ENCODE results near the gene FSTL5.
A peak's percentile ranks its signal among the peaks of the same experiment; 100 is the strongest.

The FSTL5 gene

GRCh38 chr4:161696944-161697343, 466.9 kb downstream of the FSTL5 start:
- FAIRE-seq = no peak

GRCh38 chr4:161680146-161680545, 483.7 kb downstream of the FSTL5 start:
- FAIRE-seq = no peak

DNA sequence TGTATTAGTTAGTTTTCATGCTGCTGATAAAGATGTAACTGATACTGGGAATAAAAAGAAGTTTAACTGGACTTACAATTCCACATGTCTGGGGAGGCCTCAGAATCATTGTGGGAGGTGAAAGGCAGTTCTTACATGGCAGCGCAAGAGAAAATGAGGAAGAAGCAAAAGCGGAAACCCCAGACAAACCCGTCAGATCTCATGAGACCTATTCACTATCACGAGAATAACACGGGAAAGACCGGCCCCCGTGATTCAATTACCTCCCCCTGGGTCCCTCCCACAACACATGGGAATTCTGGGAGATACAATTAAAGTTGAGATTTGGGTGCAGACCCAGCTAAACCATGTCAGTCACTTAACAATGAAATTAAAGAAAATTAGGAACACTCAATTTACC, 499.1 kb downstream of the FSTL5 start:
- FAIRE-seq = no peak

DNA sequence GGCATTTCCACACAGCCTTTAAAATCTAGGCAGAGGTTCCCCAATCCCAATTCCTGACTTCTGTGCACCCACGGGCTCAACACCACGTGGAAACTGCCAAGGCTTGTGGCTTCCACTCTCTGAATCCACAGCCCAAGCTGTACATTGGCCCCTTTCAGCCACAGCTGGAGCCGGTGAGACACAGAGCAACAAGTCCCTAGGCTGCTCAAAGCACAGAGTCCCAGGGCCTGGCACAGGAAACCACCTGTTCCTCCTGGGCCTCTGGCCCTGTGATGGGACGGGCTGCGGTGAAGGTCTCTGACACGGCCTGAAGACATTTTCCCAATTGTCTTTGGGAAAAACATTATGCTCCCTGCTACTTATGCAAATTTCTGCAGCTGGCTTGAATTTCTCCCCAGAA, 500.0 kb downstream of the FSTL5 start:
- FAIRE-seq = no peak

DNA sequence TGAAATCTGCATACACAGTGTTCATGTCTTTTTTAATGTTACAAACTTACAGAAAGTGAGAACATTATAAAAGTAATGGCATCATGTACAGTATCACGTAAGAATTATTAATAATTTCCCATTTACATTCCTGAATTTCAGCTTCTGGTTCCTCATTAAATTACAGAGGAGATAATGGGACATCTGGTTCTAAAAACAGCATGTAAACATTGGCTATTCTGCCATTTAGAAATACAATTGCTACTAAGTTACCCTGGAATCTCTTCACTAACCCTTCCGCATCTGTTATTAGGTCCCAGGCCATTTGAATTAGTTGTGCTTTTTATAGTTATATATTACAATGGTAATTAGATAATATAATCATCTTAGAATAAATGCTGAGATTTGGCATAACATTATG, 505.1 kb downstream of the FSTL5 start:
- FAIRE-seq = no peak

DNA sequence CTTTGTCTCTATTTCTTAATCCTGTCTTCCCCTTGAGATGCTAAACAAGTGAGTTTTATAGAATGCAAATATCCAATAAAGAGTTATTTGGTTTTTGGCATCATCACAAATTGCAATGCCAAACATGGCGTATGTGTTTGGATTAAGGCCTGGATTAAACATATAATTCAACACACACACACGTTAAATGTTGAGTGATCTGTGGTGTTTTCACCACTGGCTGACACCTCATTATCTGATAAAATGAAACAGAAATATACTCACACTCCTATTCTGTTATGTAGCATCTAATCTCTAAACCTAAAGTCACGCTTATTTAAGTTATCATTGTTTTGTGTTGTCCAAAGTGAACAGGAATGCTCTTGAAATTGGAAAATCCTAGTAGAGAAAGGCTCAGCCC, 506.2 kb downstream of the FSTL5 start:
- FAIRE-seq = no peak

DNA sequence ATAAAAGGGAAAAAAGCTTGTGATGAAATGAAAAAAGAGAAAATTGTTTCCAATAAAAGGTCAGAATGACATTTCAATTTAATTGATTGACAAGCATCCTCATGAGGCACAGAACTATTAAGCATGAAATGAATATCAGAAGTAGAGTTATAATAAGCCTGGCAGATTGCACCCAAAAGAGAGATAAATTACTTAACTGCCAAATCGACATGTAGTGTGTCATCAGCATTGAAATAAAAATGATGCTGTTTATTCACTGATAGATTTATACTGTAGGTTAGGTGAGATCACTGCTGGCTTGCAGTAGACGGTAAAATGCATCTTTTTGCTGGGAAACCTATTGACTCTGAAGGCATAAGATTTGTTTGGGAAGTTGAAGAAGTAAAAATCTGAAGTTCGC, 507.2 kb downstream of the FSTL5 start:
- FAIRE-seq = no peak

DNA sequence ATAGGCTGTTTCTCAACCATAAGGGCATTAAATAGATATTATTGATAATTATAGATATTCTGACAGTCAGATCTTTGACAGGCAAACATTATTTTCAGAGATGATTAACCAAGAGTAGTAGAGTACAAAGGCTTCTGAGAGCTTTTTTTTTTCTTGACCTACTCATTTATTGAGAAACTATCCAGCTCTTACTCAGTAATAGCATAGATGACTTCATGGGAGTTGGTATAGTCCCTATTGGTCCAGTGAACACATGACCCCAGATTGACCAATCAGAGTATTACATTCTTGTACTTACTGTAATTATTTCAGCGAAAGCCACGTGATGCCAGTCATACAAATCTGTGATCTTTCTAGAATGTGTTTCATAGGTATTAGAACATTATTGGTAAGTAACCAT, 508.7 kb downstream of the FSTL5 start:
- FAIRE-seq = no peak

- FAIRE-seq = no peak
These were observed 510.1 kb downstream of the FSTL5 start for GRCh38 chr4:161653697-161654096.

DNA sequence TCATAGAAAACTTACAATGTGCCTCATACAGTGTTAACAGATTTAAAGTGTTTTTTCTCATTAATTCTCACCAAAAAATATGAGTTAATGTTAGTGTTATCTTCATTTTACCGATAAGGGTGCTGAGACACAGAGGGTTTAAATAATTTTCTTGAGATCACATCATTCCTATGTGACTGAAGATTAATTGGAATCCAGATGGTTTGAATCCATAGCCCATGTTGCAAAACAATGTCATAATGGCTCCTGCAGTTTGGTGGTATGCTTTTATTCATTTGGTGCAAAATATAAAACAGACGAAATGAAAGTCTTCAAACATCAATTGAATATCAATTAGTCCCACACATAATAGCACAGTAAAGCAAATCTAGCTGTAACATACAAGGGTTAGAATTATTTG, 512.2 kb downstream of the FSTL5 start:
- no peak for FAIRE-seq

GRCh38 chr4:161650812-161651211, 513.0 kb downstream of the FSTL5 start:
- FAIRE-seq = no peak

DNA sequence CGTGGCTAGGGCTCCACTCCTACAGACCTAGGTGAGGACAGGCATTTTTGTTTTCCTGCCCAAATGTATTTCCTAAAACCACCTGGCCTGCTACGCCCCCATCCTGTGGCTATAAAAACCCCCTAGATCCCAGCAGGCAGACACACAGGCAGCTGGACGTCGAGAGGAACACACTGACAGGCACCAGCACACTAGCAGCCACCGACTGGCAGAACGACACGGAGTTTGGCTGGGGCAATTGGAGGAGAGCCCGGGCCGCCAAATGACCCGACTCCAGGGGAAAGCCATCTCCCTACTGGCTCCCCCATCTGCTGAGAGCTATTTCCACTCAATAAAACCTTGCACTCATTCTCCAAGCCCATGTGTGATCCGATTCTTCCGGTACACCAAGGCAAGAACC, 516.0 kb downstream of the FSTL5 start:
- FAIRE-seq = no peak

DNA sequence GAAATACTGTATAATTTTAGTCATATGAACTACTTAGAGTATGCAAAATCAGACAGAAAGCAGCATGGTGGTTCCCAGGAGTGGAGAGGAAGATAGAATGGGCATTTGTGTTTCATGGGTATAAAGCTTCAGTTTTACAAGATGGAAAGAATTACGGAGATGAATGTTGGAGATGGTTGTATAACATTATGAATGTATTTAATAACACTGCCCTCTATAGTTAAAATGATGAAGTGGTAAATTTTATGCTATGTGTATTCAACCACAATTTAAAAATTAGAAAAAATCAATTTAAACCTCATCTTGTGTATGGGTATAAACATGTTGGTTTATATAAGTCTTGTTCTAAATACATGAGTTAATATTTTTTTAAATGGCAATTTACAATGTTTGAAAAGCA, 521.1 kb downstream of the FSTL5 start:
- peak; percentile 42 for FAIRE-seq

- no peak for FAIRE-seq
These were observed 533.9 kb downstream of the FSTL5 start for GRCh38 chr4:161629694-161630441.

DNA sequence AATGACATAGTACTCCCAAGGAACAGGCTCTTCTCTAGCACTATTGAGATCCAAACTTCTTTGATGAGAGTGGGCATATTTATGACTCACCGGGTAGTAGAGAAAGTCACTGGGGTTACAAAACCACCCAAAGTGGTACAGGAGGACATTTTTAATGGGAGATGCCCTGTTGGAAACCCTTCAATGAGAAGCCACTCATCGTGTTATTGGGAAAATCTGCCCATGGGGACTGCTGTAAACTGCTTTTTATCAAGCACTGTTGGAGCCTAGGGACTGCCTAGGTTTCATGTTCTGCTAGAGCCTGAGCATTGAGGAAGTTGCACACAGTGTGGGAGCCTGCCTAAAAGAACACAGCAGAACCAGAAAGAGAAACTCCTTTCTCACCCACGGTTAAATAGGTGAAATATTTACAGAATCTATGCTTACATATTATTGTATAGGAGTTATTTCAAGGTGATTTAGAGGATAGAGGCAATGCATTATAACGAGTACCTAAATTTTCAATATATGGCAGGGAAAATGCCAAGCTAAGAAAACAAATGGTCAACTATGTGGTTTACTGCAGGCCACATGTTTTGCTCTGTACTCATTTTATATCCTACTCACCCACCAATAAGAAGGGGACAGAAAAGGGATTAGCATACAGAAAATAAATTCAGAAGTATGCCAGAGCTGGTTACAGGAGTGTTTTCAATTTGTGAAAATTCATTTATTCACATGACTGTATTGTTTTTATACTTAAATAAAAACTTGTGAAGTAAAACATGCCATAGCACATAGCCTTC, 559.1 kb downstream of the FSTL5 start:
- no peak for FAIRE-seq

GRCh38 chr4:161601011-161601410, 562.8 kb downstream of the FSTL5 start:
- FAIRE-seq = no peak

GRCh38 chr4:161595230-161595771, 568.5 kb downstream of the FSTL5 start:
- FAIRE-seq = no peak

DNA sequence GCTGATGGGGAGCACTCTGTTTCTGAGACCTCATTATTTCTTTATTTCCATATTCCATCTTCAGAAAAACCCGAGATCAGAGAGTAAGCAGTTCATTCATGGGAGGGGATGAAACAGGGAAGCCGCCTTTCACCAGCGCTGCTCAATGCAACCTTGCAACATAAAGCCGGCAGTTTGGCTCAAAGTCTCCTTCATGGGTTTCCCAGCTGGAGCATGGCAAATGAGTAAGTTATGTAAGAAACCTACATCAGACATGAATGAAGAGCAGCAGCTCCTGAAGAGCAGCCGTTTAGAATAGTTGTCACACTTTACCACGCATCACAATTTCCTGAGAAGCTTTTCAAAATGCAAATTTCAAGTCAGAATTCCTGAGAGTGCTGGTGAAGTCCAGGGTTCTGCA, 578.8 kb downstream of the FSTL5 start:
- no peak for FAIRE-seq

- FAIRE-seq = no peak
These were observed 580.3 kb downstream of the FSTL5 start for GRCh38 chr4:161583549-161583948.

DNA sequence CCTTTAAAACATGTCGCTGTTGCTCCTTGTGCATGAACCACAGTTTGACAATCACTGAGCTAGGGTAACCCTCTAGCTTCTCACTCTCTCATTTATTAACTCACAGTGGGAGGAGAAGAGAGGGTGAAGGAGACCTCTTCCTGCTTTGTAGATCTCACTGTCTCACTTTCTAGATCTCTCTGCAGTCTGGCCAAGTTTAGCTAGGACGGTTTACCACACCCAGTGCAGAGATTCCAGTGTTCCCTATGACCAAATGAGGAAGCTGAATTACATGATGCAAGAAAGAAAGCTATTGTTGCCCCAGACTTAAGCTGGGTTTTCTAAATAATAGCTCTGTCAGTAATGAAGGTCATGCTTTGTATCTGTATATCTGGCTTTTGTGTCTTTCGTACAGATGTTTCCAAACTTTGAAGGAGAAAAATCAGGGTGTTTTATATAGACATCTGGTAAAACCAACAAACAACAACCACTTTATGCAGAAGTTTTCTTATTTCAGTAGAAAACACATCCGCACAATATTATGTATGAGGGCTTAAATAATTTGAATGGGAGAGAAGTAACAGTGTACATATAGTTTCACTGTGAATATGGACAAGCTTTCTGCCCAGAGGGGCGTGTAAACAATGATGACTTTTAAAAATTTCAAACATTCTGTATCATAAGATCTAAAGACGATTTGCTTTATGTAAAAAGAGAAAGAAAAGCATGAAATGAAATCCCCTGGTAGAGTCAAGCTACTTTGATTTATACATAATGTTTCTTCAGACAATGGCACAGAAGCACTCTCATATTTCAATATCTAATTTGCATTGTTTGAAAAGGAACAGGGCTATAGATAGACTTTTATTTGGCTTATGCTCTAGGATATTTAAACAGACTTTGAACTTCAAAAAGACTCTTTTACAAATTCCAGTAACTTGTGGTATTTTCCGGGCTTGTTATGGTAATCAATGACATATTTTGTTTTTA, 582.3 kb downstream of the FSTL5 start:
- no peak for FAIRE-seq

- no peak for FAIRE-seq
These were observed 586.1 kb downstream of the FSTL5 start for GRCh38 chr4:161577579-161578301.

DNA sequence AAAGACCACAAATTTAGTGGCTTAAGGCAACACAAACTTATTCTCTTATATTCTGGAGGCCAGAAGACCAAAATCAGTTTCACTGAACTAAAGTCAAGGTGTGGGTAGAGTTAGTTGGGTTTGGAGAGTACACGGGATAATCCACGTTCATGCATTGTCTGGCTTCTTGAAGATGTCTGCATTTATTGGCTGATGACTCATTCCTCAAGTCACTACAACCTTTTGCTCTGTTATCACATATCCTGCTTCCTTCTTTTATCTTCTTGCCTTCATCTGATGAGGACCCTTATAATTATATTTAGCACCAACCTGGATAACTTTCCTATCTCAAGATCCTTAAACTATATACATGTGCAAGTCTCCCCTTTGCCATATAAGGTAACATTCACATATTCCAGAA, 590.0 kb downstream of the FSTL5 start:
- no peak for FAIRE-seq
